Measurements from ENCODE around the gene DGLUCY.
A peak's percentile ranks its signal among the peaks of the same experiment; 100 is the strongest.

DGLUCY gene

GRCh38 chr14:91135039-91135438 lies 21.2 kb downstream of the DGLUCY start:
- ChIA-PET CTCF (interaction anchor here (0.5 kb wide), 1 partner anchor 232 kb away, joined by 3 read pairs; no protein-coding TSS in a partner anchor), POLR2A (ENCODE audit: low non-redundant PET) (no interaction called here)
- no peak for TF ChIP-seq CTCF (conservative IDR thresholded peaks at IDR 0.05; ENCODE audit: low read depth)
- H3K27ac ChIP-seq = no peak overlapping the region
- DNase-seq (ENCODE audit: low spot score) = no peak

GRCh38 chr14:91138511-91139359 lies 24.9 kb downstream of the DGLUCY start:
- peak; percentile 19; the same call in 1 of the 2 replicates for TF ChIP-seq CTCF (conservative IDR thresholded peaks at IDR 0.05; ENCODE audit: low read depth)
- peak overlapping the region; percentile 7; the same call in 1 of the 2 replicates for H3K27ac ChIP-seq
- POLR2A ChIA-PET (ENCODE audit: low non-redundant PET) = no interaction called here
- peak; percentile 16 for DNase-seq (ENCODE audit: low spot score)
- CTCF ChIA-PET = interaction anchor here (0.6 to 1.3 kb wide), 5 partner anchors 16 to 1037 kb away, joined by 4 to 9 read pairs (median 5); no protein-coding TSS in a partner anchor

- ChIA-PET POLR2A (ENCODE audit: low non-redundant PET) (no interaction called here), CTCF (interaction anchor here (0.8 to 1.3 kb wide), 4 partner anchors 9 to 237 kb away, joined by 3 to 6 read pairs (median 4); no protein-coding TSS in a partner anchor)
- peak overlapping the region; percentile 7; the same call in 1 of the 2 replicates for H3K27ac ChIP-seq
- DNase-seq (ENCODE audit: low spot score) = no peak
- TF ChIP-seq CTCF (conservative IDR thresholded peaks at IDR 0.05; ENCODE audit: low read depth) = no peak
These were observed 25.9 kb downstream of the DGLUCY start for GRCh38 chr14:91139776-91140175.

- no peak overlapping the region for H3K27ac ChIP-seq
- CTCF ChIA-PET = interaction anchor here (0.8 kb wide), 1 partner anchor 98 kb away, joined by 4 read pairs; no protein-coding TSS in a partner anchor
- no peak; the same call in 1 of the 2 replicates for TF ChIP-seq CTCF (conservative IDR thresholded peaks at IDR 0.05; ENCODE audit: low read depth)
- DNase-seq (ENCODE audit: low spot score) = peak; percentile 61
- POLR2A ChIA-PET (ENCODE audit: low non-redundant PET) = no interaction called here
These were observed 26.8 kb downstream of the DGLUCY start for GRCh38 chr14:91140672-91141071.

- no peak for DNase-seq (ENCODE audit: low spot score)
- ChIA-PET CTCF (interaction anchor here (0.5 kb wide), 1 partner anchor 15 kb away, joined by 3 read pairs; no protein-coding TSS in a partner anchor), POLR2A (ENCODE audit: low non-redundant PET) (no interaction called here)
- H3K27ac ChIP-seq = no peak overlapping the region
- TF ChIP-seq CTCF (conservative IDR thresholded peaks at IDR 0.05; ENCODE audit: low read depth) = no peak
These were observed 28.4 kb downstream of the DGLUCY start for GRCh38 chr14:91142214-91142668.

- POLR2A ChIA-PET (ENCODE audit: low non-redundant PET) = no interaction called here
- no peak for DNase-seq (ENCODE audit: low spot score)
These were observed 30.0 kb downstream of the DGLUCY start for GRCh38 chr14:91143862-91144261.

More at GRCh38 chr14:91143862-91144261, 30.0 kb downstream of the DGLUCY start:
- no peak overlapping the region; the same call in 1 of the 2 replicates for H3K27ac ChIP-seq
- no peak for TF ChIP-seq CTCF (conservative IDR thresholded peaks at IDR 0.05; ENCODE audit: low read depth)
- CTCF ChIA-PET = no interaction called here

Data from RWPE1 (cell line).